ENCODE data around the gene PLA2R1.

Gene PLA2R1

GRCh38 chr2:159985656-159986055 lies 76.8 kb downstream of the PLA2R1 start:
- no peak for TF ChIP-seq CTCF (IDR thresholded peaks at IDR 0.05; ENCODE audit: control extremely low read depth, extremely low read depth, low read depth, missing control alignments)
- CTCF ChIA-PET, result interaction anchor here (1.1 to 1.8 kb wide), 3 partner anchors 10 to 18 kb away, joined by 3 to 8 read pairs (median 5); no protein-coding TSS in a partner anchor
- no peak for DNase-seq (ENCODE audit: extremely low spot score)
- POLR2A ChIA-PET, result no interaction called here

GRCh38 chr2:159984034-159984433 lies 78.4 kb downstream of the PLA2R1 start:
- TF ChIP-seq CTCF (IDR thresholded peaks at IDR 0.05; ENCODE audit: control extremely low read depth, extremely low read depth, low read depth, missing control alignments), result no peak
- no peak for DNase-seq (ENCODE audit: extremely low spot score)
- ChIA-PET CTCF (interaction anchor here (1.5 to 1.8 kb wide), 6 partner anchors 9 to 22 kb away, joined by 3 to 8 read pairs (median 4); no protein-coding TSS in a partner anchor), POLR2A (no interaction called here)

GRCh38 chr2:159982842-159983785 lies 79.3 kb downstream of the PLA2R1 start:
- CTCF ChIA-PET, result interaction anchor here (1.0 to 1.8 kb wide), 5 partner anchors 8 to 22 kb away, joined by 3 to 5 read pairs (median 3); no protein-coding TSS in a partner anchor
- TF ChIP-seq CTCF (IDR thresholded peaks at IDR 0.05; ENCODE audit: control extremely low read depth, extremely low read depth, low read depth, missing control alignments), result no peak
- POLR2A ChIA-PET, result no interaction called here
- no peak for DNase-seq (ENCODE audit: extremely low spot score)

- CTCF ChIA-PET, result interaction anchor here (1.0 to 1.8 kb wide), 3 partner anchors 11 to 23 kb away, joined by 3 to 4 read pairs (median 3); no protein-coding TSS in a partner anchor
- TF ChIP-seq CTCF (IDR thresholded peaks at IDR 0.05; ENCODE audit: control extremely low read depth, extremely low read depth, low read depth, missing control alignments), result no peak
- no peak for DNase-seq (ENCODE audit: extremely low spot score)
- POLR2A ChIA-PET, result no interaction called here
These were observed 80.1 kb downstream of the PLA2R1 start for GRCh38 chr2:159982270-159982669.

GRCh38 chr2:159976527-159977160 lies 85.8 kb downstream of the PLA2R1 start:
- TF ChIP-seq CTCF (IDR thresholded peaks at IDR 0.05; ENCODE audit: control extremely low read depth, extremely low read depth, low read depth, missing control alignments), result no peak
- no peak for DNase-seq (ENCODE audit: extremely low spot score)
- POLR2A ChIA-PET, result no interaction called here
- CTCF ChIA-PET, result interaction anchor here (1.1 to 2.0 kb wide), 3 partner anchors 9 to 27 kb away, joined by 3 to 5 read pairs (median 4); no protein-coding TSS in a partner anchor

- ChIA-PET POLR2A (no interaction called here), CTCF (interaction anchor here (0.5 to 1.0 kb wide), 2 partner anchors 240 to 1549 kb away, joined by 3 read pairs; no protein-coding TSS in a partner anchor)
- TF ChIP-seq CTCF (IDR thresholded peaks at IDR 0.05; ENCODE audit: control extremely low read depth, extremely low read depth, low read depth, missing control alignments), result no peak
- no peak for DNase-seq (ENCODE audit: extremely low spot score)
These were observed 89.1 kb downstream of the PLA2R1 start for GRCh38 chr2:159973325-159973724.
